ENCODE measurements around the gene KCTD6.
A peak's percentile ranks its signal among the peaks of the same experiment; 100 is the strongest.

DNA sequence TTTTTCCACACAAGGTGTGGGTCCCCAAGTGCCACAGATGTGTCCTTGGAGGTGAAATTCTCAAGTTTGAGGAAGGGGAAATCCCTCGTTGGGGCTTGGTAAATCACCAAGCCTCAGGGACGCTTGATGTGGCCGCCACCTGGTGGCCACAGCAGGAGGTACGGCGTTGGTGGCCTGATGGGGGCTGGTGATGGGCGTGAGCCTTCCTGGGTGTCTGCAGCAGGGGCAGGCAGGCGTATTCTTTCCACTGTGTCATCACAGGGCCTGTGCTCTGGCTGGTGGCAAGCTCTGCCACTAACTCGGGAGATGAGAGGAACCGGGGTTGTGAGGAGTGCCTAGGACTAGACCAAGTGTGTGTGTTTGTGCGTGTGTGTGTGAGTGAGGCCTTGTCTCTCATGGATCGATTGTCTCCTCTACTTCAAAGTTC, 40.9 kb downstream of the KCTD6 start:
- TF ChIP-seq, protein P1, sequence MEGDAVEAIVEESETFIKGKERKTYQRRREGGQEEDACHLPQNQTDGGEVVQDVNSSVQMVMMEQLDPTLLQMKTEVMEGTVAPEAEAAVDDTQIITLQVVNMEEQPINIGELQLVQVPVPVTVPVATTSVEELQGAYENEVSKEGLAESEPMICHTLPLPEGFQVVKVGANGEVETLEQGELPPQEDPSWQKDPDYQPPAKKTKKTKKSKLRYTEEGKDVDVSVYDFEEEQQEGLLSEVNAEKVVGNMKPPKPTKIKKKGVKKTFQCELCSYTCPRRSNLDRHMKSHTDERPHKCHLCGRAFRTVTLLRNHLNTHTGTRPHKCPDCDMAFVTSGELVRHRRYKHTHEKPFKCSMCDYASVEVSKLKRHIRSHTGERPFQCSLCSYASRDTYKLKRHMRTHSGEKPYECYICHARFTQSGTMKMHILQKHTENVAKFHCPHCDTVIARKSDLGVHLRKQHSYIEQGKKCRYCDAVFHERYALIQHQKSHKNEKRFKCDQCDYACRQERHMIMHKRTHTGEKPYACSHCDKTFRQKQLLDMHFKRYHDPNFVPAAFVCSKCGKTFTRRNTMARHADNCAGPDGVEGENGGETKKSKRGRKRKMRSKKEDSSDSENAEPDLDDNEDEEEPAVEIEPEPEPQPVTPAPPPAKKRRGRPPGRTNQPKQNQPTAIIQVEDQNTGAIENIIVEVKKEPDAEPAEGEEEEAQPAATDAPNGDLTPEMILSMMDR (IDR thresholded peaks at IDR 0.05), result peak; percentile 85 to 94 (median 90)
- no peak for TF ChIP-seq POLR2A (IDR thresholded peaks at IDR 0.05)

Measured in Peyer's patch (tissue), 4 donors.